AML-193 (cell line): Measurements from ENCODE around the gene JARID2.

Experiments
- DNase-seq, 2 experiments: peaks; one replicate each; lab custom pipeline; 2025; lab: John Stamatoyannopoulos, UW

Gene JARID2

GRCh38 chr6:15421945-15422733, 176.3 kb downstream of the JARID2 start:
- DNase-seq: no peak

DNA sequence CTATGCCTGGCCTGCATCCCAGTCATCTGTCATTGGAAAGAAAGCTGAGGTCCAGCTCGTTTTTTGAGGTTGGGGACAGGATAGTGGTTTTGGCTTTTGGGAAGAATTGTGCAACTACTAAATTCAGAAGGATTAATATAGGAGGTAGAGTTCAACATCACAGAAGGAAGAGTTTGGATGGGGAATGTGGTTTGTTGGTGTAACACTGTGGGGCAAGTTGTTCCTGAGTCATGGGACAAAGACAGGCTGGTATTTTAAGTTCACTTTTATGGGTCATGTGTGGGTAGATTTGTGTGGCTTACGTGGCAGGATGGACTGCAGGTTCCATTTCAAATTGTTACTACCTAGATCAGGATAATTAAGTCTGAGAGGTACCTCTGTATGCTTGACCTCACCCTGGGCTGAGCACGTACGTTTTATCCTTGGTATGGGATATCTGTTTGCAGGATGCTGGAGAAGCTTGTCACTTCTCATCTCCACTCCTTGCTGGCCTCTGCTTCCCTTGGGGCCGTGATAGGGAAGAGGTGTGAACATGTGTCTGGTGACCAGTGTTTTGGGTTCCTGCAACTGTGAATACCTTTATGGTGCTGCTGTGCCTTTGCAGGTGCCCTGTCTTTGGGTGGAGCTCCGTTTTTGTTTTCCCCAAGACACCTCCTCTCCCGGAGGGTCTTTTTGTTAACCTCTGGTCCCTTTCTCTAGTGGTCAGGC, 177.6 kb downstream of the JARID2 start:
- no peak for DNase-seq

DNA sequence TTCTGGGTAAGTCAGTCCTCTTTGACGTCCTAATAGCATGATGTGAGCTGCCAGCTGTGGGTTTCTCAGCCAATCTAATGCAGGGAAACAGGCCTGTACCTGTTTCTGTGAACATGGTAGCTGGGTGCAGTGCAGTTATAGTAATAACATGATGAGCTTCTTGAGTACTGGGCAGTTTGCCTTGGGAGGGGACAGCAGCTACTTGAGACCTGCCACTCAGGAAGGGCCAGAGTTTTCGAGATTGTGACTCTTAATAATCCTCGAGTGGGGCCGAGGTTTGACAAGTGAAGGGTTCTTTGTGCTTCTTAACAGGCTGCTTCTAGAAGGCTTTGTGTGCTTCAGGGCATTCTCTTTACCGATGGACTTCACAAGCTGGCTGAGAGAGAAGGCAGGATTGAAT, 180.1 kb downstream of the JARID2 start:
- DNase-seq: no peak

- no peak for DNase-seq
Observed at GRCh38 chr6:15426395-15426794, 180.5 kb downstream of the JARID2 start.

- DNase-seq: no peak
Observed at GRCh38 chr6:15426901-15427300, 181.0 kb downstream of the JARID2 start.

DNA sequence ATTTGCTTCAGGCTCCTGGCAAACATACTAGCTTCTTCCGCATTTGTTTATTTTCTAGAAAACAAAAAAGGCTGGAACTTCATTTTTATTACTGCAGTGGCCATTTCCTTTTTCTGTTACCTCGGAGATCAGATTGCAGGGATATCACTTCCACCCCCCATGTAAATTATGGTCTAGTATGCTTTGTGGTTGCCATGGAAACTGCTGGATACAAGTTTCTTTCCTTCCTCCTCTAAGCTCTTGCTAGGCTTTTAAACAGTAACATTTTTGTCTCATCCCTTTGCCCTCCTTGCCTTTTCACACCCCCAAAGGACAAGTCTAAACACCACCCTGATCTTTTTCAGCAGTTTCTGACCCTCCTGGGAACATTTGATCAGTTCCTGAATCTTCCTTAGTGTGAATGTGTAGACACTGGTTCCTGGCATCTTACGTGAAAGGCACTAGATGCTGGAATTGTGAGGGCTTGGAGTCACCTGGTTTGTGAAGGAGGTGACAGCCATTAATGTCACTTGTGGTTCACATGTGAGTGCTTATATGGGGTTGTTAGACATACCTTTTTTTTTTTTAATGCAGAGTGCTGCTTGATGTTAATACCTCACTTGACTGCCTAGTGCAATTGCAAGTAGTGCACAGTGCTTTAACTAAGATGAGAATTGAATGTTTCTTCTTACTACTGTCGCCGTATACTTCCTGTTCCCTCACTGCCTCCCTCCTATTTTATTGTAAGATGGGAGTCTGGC, 181.6 kb downstream of the JARID2 start:
- DNase-seq: no peak

DNA sequence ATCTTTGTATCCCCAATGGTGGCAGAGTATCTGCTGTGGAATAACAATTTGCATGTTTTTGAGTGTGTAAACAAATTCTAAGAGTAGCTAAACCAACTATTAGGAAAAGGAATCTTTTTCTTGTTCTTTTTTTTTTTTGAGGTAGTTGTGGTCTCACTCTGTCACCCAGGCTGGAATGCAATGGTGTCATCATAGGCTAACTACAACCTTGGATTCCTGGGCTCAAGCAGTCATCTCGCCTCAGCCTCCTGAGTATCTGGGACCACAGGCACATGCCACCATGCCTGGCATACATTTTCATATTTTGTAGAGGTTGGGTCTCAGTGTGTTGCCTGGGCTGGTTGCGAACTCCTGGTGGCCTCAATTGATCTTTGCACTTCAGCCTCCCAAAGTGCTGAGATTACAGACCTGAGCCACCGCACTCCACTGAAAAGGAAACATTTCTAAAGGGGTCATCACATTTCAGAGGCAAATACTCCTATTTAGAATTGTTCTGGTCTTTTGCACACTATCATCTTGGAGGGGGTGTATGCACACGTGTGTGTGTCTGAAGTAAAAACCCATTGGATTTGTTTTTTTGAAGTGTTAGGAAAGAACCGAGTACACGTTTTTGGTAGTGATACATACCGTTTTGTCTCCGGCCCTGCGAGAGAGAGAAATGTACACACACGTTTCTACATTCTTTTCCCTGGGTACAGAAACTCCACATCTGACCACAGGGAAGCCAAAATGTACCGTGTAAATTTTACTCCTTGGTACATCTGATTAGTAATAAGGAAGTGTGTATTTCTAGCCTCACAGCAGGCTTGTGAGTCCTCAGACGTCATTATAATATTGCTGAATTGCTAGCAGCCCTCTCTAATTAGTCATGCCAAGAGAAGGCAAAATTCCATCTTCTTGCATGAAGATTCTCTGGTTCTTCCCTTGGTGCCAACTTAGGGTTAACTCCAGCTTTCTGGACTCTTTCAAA, 183.6 kb downstream of the JARID2 start:
- peak in 1 of 2 experiments; percentile 20 for DNase-seq

GRCh38 chr6:15430186-15430585, 184.3 kb downstream of the JARID2 start:
- DNase-seq: no peak

DNA sequence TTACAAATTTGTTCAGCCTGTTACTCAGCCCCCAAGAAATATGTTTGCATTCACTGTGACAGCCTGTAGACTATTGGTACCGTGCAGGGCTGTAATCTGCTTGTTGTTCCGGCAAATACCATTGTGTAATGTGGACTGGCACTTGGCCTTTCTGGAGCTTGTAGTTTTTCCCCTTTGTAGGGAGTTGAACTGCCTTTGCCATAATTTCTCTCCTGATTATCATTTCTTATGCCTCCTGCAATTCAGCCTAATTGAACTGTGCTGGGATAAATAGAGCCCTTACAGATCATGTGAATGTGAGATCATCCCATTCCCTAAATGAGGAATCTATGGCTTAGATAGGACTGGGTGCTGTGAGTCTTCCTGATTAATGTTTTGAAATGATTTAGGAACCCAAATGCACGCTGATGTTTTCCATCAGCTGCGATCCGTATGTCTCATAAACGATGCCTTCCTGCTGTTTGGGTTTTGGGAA, 185.1 kb downstream of the JARID2 start:
- DNase-seq: no peak

DNA sequence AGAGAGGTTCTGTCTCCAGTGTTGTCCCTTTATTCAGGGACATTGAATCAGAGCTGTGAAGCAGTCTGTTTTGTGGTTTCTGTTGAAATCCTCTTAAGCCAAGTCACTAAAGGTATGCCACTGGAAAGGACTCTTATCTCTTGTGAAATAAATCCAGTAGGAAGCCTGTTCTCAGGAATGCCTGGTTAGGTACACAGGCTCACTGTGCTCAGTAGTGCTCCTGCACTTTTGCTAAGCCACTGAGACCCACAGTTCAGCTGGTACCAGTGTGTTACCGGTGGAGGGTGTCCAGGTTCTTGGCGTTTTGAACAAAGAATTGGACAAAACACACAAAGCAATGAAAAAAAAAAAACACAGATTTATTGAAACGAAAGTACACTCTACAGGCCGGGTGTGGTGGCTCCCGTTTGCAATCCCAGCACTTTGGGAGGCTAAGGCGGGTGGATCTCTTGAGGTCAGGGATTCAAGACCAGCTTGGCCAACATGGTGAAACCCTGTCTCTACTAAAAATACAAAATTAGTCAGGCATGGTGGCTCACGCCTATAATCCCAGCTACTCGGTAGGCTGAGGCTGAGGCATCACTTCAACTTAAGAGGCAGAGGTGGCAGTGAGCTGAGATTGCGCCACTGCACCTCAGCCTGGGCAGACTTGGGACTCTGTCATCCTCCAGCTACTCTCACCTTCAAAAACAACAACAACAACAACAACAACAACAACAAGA, 186.1 kb downstream of the JARID2 start:
- DNase-seq: no peak

- no peak for DNase-seq
Observed at GRCh38 chr6:15433511-15433861, 187.6 kb downstream of the JARID2 start.

DNA sequence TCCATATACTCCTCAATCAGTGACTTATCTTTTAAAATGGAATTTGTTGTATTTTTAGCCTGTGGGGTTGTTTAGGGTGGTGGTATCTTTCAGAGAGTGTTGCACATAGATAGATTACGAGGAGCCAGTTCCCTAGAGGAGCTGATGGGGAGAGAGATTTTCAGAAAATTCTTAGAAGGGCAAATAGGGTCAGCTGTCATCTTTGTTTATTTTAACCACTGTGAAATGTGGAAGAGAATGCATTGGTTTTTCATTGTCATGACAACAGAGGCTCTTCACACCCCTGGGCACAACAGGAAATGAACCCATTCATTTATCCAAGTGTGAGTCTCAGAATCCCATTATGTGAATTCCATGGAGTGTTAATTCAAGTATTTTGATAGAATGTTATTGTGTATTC, 188.4 kb downstream of the JARID2 start:
- DNase-seq: no peak

DNA sequence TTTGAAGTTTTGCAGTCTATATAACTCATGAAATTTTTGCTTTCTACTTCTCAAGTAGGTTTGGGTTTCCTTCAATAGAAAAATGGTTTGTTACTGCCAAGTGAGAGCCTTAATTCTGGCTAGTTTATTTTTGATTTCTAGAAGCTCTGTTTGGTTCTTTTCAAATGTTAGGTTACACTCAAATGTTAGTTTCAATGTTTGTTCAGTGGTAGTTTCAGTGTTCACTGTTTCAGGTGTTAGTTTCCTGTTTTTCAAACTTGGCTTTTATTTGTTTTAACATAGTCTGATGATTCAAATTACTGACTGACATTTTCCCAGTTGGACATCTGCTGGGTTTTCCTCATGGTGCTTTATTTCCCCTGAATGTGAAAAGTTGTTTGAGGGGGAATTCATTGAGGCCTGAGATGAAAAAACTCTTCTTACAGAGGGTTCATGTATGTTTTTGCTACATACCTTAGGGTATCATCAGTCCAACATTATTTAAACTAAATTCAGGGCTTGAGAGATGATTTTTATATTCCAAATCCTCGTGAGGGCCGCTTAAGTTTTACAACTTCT, 189.0 kb downstream of the JARID2 start:
- DNase-seq: no peak

- no peak for DNase-seq
Observed at GRCh38 chr6:15435468-15435867, 189.6 kb downstream of the JARID2 start.

- DNase-seq: no peak
Observed at GRCh38 chr6:15436451-15436850, 190.6 kb downstream of the JARID2 start.

DNA sequence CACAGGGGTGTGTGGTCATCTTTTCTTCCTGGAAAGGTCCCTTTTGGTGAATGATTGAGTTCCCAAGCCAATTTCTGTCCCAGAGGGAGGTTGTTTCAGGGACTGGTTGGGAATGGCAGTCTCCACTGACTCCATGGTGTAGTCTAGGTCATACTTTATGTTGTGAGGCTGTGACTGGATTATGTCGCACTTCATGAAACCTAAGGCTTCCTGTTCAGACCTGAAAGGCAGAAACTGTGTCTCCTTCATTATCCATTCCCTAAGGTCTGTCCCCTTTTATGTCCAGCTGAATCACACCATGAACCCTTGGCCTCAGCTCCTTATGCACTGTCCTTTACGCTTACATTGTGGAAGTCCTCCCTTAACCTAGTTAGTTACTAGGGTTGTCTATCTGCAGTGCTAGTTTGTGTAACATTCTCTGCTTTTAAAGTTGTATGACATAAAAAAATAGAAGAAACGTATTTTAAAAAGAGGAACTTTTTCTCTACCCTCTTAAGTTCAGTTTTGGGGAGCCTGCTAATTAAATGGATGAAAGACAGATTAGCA, 191.3 kb downstream of the JARID2 start:
- DNase-seq: peak; percentile 15 to 17

DNA sequence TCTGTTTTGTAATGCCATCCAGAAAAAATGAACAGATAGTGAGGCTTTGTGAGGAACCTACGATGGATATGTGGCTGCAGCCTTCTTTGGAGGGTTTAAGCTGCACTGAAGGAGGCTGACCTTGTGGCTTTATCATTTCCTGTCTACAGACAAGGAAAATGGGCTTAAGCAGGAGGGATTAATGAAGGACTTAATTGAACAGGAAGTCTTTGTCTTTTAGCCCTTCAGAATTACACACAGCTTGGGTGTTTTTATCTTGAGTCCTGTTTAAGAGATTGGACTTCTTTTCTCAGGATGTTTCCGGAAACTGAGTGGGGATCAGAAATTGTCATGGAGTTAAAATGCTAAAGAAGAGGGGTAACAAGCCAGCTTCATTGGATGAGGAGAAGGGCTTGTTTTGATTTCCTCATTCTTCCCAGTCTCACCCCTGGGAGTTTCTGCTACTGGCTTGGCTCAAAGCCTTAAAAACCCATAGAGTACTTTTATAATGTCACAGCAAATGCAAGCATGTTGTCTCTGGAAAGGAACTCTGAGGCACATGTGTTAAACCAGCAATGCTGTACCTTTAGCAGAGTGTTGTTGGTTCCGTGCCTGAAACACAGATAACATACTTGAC, 193.6 kb downstream of the JARID2 start:
- peak; percentile 20 to 35 for DNase-seq

DNA sequence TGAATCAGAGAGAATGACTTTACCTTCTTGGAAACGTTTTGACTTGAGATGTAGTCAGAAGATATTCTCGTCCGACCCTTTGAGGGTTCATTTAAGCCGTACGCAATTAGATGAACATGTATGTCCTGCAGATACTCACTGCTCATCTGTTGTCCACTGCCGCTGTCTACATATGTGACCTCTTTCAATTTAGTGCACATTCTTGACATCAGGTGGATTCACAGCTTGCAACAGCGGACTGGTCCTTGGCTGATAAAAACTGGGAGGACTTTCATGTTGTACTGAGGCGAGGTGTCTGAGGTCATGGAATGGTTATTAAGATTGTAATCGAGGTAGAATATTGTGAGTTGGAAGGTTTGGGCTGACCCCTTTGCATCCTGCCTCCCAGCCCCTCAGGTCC, 194.2 kb downstream of the JARID2 start:
- DNase-seq: no peak

DNA sequence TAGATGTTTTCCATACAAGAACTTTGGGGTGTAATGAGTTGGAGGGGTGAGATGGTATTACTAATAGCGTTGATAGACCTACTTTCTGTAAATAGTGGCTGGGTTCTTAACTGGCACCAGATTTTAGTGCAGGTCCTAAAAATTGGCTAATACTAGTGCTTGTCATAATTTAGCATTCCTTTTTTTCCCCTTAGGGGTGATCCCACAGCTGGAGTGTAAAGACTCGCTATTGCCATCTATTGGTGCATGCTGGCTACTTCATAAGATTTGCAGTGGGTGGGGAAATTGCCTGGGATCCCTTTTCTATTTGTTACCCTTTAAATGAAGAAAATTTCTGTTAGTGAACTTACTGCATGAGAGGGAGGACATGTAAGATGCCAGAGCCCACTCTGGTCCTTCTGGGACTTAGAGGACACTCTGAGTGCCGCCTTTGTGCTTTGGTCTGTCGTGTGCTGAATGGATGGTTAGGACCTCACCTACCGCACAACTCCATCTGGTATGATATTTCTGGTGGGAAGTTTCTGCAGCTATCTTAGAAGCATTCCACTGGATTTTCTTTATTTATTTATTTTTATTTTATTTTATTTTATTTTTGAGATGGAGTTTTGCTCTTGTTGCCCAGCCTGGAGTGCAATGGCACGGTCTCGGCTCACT, 195.5 kb downstream of the JARID2 start:
- DNase-seq: peak; percentile 77 to 80
